NCI-H1105 (cell line): Measurements from ENCODE around the gene NOC2L.
"Not testable (repeated sequence)": the region's sequence is repeated elsewhere in the genome, so short reads cannot be mapped to it uniquely, and the experiment has no call there.

Experiments used
- DNase-seq: peaks from one replicate; lab custom pipeline; 2025; lab: John Stamatoyannopoulos, UW

NOC2L gene

GRCh38 chr1:904310-904950 lies 54.6 kb downstream of the NOC2L start:
- DNase-seq: peak; percentile 64

- no peak for DNase-seq
These were observed 55.3 kb downstream of the NOC2L start for GRCh38 chr1:903721-904271.

GRCh38 chr1:903305-903704 lies 55.8 kb downstream of the NOC2L start:
- DNase-seq: no peak

- no peak for DNase-seq
These were observed 56.3 kb downstream of the NOC2L start for GRCh38 chr1:902802-903201.

GRCh38 chr1:901108-901859 lies 57.8 kb downstream of the NOC2L start:
- DNase-seq: no peak

- DNase-seq: no peak
These were observed 59.3 kb downstream of the NOC2L start for GRCh38 chr1:899636-900317.

GRCh38 chr1:897951-898350 lies 61.1 kb downstream of the NOC2L start:
- DNase-seq: not testable (repeated sequence)

GRCh38 chr1:897226-897625 lies 61.8 kb downstream of the NOC2L start:
- no peak for DNase-seq
